Peyer's patch (tissue), 4 donors: ENCODE data around the gene TSPAN9.

Source experiments
- POLR2A ChIP-seq, 2 donors: fragments of 450-650 bp; IDR thresholded peaks; one replicate each; pipeline ENCODE4 v1.5.1; 2017; ENCODE audit warnings: antibody characterized with exemption in 2 of 2, mild to moderate bottlenecking in 2 of 2, moderate library complexity in 2 of 2
- TF ChIP-seq, protein P1 (sequence below), 6 experiments: fragments of 450-650 bp in 4 of 6; fragments of 200-600 bp in 2 of 6; sonication (generic) in 1 of 6; IDR thresholded peaks; one replicate each; pipeline ENCODE4 v1.5.1; 2017 to 2019; ENCODE audit warnings: antibody characterized with exemption in 6 of 6, mild to moderate bottlenecking in 3 of 6, moderate library complexity in 1 of 6

DNA sequence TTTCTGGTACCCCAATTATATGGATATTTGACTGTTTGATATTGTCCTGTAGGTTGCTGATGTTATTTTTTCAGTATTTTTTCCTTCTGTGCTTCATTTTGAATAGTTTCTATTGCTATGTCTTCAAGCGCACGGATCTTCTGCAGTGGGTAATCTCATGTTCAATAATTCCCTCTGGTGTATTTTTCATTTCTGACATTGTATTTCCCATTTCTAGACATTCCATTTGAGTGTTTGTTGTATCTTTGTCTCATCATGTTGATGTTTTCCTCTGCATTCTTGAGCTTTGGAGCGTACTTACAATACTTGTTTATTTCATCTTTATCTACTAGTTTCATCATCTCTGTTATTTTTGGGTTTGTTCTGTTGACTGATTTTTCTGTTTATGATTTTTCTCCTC lies 22.0 kb downstream of the TSPAN9 start:
- TF ChIP-seq, protein P1, sequence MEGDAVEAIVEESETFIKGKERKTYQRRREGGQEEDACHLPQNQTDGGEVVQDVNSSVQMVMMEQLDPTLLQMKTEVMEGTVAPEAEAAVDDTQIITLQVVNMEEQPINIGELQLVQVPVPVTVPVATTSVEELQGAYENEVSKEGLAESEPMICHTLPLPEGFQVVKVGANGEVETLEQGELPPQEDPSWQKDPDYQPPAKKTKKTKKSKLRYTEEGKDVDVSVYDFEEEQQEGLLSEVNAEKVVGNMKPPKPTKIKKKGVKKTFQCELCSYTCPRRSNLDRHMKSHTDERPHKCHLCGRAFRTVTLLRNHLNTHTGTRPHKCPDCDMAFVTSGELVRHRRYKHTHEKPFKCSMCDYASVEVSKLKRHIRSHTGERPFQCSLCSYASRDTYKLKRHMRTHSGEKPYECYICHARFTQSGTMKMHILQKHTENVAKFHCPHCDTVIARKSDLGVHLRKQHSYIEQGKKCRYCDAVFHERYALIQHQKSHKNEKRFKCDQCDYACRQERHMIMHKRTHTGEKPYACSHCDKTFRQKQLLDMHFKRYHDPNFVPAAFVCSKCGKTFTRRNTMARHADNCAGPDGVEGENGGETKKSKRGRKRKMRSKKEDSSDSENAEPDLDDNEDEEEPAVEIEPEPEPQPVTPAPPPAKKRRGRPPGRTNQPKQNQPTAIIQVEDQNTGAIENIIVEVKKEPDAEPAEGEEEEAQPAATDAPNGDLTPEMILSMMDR (IDR thresholded peaks at IDR 0.05): no peak
- no peak for TF ChIP-seq POLR2A (IDR thresholded peaks at IDR 0.05)
